Measurements from ENCODE around the gene SYT1. TPM values are rescaled to one million over a fixed set of nuclear protein-coding genes. Genes with fewer than 3 reads are reported as not detected.
"Not testable (repeated sequence)": the region's sequence is repeated elsewhere in the genome, so short reads cannot be mapped to it uniquely, and the experiment has no call there.

The SYT1 gene
- total and polyA plus RNA-seq, 2 experiments from 2014 or later = 48.7 to 51.7 TPM

DNA sequence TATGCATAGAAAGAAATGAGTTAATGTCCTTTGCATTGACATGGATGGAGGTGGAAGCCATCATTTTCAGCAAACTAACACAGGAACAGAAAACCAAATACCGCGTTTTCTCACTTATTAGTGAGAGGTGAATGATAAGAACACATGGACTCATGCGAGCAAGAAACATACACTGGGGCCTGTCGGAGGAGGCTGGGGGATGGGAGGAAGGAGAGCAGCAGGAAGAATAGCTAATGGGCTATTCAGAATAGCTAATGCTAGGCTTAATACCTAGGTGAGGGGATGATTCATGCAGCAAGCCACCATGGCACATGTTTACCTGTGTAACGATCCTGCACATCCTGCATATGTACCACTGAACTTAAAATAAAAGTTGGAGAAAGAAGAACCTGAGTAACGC lies 29.1 kb upstream of the SYT1 start:
- ATAC-seq (peak; percentile 35; the same call in 2 of the 3 replicates), DNase-seq (ENCODE audit: low spot score) (peak; percentile 12)
- Histone ChIP-seq H3K4me2 (0 out of 2 replicates have a peak overlapping the region, but pooled peaks have one; percentile 41), H3K36me3 (ENCODE audit: insufficient read depth) (no peaks in the 10 kb centered on the region), H3K27me3 (ENCODE audit: insufficient read depth) (no peaks in the 10 kb centered on the region), H3K27ac (ENCODE audit: low read depth) (no peak overlapping the region), H3F3A (replicated peaks; ENCODE audit: low read depth) (no peaks in the 10 kb centered on the region), H3K79me2 (replicated peaks; ENCODE audit: insufficient read depth) (no peaks in the 10 kb centered on the region), H3K9me2 (ENCODE audit: insufficient read depth) (no peaks in the 10 kb centered on the region), H3K4me3 (no peak overlapping the region), H4K20me1 (replicated peaks; ENCODE audit: insufficient read depth) (no peaks in the 10 kb centered on the region), H2AFZ (peak overlapping the region; percentile 25; the same call in 1 of the 2 replicates), H3K4me1 (ENCODE audit: insufficient read depth) (peaks cover 37% of the 10 kb centered on the region)
- Mint-ChIP-seq H3K36me3 (ENCODE audit: low read depth) (no peaks in the 10 kb centered on the region), H3K27me3 (ENCODE audit: insufficient read depth, low read depth, poor library complexity) (peaks cover 7% of the 10 kb centered on the region), H3K27ac (no peak overlapping the region), H3K4me3 (no peak overlapping the region), H3K9me3 (no peaks in the 10 kb centered on the region), H3K4me1 (peaks cover 18% of the 10 kb centered on the region)
- TF ChIP-seq ZNF331 (CRISPR knock-in tag; IDR thresholded peaks at IDR 0.05; ENCODE audit: low read depth) (no peak), JUNB (IDR thresholded peaks at IDR 0.05; ENCODE audit: unreplicated experiment) (no peak), ZNF114 (CRISPR knock-in tag; IDR thresholded peaks at IDR 0.05) (no peak), CREB1 (CRISPR knock-in tag; IDR thresholded peaks at IDR 0.05; ENCODE audit: low read depth) (no peak), EZH2 (IDR thresholded peaks at IDR 0.05; ENCODE audit: low read depth, unreplicated experiment) (no peak), POLR2AphosphoS5 (IDR thresholded peaks at IDR 0.05; ENCODE audit: low read depth) (no peak), EZH2phosphoT487 (IDR thresholded peaks at IDR 0.05; ENCODE audit: unreplicated experiment) (no peak)

DNA sequence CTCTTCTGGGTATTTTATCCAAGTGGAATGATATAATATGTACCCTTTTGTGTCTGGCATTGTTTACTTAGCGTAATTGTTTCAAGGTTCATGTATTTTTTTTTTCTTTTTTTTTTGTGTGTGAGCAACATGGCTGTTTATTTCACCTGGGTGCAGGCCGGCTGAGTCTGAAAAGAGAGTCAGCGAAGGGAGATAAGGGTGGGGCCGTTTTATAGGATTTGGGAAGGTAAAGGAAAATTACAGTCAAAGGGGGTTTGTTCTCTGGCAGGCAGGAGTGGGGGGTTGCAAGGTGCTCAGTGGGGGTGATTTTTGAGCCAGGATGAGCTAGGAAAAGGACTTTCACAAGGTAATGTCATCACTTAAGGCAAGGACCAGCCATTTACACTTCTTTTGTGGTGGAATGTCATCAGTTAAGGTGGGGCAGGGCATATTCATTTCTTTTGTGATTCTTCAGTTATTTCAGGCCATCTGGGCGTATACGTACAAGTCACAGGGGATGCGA lies 24.0 kb upstream of the SYT1 start:
- peaks cover 25% of the 10 kb centered on the region for H3K4me1 Mint-ChIP-seq
- Histone ChIP-seq H3K4me3 (peak overlapping the region; percentile 9; the same call in 1 of the 2 replicates), H3K4me2 (peak overlapping the region; percentile 50), H3K4me1 (ENCODE audit: insufficient read depth) (peaks cover 30% of the 10 kb centered on the region), H3K27ac (ENCODE audit: low read depth) (peak overlapping the region; percentile 98)
- peak overlapping the region; percentile 91 for H3K27ac Mint-ChIP-seq
- not testable (repeated sequence) for H3K9me2 ChIP-seq (ENCODE audit: insufficient read depth); ATAC-seq; H3K4me3 Mint-ChIP-seq; H4K20me1 ChIP-seq (replicated peaks; ENCODE audit: insufficient read depth); DNase-seq (ENCODE audit: low spot score); H3K36me3 ChIP-seq (ENCODE audit: insufficient read depth); H2AFZ ChIP-seq; H3K27me3 ChIP-seq (ENCODE audit: insufficient read depth); H3K9me3 Mint-ChIP-seq; H3F3A ChIP-seq (replicated peaks; ENCODE audit: low read depth); H3K36me3 Mint-ChIP-seq (ENCODE audit: low read depth); H3K79me2 ChIP-seq (replicated peaks; ENCODE audit: insufficient read depth); H3K27me3 Mint-ChIP-seq (ENCODE audit: insufficient read depth, low read depth, poor library complexity)
- TF ChIP-seq CREB1 (CRISPR knock-in tag; IDR thresholded peaks at IDR 0.05; ENCODE audit: low read depth) (0 out of 2 replicates have a peak, but pooled peaks have one; percentile 29), NANOG (IDR thresholded peaks at IDR 0.05; ENCODE audit: borderline replicate concordance) (peak; percentile 68)
- TF ChIP-seq, protein P1, sequence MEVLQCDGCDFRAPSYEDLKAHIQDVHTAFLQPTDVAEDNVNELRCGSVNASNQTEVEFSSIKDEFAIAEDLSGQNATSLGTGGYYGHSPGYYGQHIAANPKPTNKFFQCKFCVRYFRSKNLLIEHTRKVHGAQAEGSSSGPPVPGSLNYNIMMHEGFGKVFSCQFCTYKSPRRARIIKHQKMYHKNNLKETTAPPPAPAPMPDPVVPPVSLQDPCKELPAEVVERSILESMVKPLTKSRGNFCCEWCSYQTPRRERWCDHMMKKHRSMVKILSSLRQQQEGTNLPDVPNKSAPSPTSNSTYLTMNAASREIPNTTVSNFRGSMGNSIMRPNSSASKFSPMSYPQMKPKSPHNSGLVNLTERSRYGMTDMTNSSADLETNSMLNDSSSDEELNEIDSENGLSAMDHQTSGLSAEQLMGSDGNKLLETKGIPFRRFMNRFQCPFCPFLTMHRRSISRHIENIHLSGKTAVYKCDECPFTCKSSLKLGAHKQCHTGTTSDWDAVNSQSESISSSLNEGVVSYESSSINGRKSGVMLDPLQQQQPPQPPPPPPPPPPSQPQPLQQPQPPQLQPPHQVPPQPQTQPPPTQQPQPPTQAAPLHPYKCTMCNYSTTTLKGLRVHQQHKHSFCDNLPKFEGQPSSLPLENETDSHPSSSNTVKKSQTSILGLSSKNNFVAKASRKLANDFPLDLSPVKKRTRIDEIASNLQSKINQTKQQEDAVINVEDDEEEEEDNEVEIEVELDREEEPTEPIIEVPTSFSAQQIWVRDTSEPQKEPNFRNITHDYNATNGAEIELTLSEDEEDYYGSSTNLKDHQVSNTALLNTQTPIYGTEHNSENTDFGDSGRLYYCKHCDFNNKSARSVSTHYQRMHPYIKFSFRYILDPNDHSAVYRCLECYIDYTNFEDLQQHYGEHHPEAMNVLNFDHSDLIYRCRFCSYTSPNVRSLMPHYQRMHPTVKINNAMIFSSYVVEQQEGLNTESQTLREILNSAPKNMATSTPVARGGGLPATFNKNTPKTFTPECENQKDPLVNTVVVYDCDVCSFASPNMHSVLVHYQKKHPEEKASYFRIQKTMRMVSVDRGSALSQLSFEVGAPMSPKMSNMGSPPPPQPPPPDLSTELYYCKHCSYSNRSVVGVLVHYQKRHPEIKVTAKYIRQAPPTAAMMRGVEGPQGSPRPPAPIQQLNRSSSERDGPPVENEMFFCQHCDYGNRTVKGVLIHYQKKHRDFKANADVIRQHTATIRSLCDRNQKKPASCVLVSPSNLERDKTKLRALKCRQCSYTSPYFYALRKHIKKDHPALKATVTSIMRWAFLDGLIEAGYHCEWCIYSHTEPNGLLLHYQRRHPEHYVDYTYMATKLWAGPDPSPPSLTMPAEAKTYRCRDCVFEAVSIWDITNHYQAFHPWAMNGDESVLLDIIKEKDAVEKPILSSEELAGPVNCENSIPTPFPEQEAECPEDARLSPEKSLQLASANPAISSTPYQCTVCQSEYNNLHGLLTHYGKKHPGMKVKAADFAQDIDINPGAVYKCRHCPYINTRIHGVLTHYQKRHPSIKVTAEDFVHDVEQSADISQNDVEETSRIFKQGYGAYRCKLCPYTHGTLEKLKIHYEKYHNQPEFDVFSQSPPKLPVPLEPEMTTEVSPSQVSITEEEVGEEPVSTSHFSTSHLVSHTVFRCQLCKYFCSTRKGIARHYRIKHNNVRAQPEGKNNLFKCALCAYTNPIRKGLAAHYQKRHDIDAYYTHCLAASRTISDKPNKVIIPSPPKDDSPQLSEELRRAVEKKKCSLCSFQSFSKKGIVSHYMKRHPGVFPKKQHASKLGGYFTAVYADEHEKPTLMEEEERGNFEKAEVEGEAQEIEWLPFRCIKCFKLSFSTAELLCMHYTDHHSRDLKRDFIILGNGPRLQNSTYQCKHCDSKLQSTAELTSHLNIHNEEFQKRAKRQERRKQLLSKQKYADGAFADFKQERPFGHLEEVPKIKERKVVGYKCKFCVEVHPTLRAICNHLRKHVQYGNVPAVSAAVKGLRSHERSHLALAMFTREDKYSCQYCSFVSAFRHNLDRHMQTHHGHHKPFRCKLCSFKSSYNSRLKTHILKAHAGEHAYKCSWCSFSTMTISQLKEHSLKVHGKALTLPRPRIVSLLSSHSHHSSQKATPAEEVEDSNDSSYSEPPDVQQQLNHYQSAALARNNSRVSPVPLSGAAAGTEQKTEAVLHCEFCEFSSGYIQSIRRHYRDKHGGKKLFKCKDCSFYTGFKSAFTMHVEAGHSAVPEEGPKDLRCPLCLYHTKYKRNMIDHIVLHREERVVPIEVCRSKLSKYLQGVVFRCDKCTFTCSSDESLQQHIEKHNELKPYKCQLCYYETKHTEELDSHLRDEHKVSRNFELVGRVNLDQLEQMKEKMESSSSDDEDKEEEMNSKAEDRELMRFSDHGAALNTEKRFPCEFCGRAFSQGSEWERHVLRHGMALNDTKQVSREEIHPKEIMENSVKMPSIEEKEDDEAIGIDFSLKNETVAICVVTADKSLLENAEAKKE (CRISPR knock-in tag; IDR thresholded peaks at IDR 0.05) = peak; percentile 34; the same call in 1 of the 2 replicates
